Measurements from ENCODE around the gene KRT83.

DNA sequence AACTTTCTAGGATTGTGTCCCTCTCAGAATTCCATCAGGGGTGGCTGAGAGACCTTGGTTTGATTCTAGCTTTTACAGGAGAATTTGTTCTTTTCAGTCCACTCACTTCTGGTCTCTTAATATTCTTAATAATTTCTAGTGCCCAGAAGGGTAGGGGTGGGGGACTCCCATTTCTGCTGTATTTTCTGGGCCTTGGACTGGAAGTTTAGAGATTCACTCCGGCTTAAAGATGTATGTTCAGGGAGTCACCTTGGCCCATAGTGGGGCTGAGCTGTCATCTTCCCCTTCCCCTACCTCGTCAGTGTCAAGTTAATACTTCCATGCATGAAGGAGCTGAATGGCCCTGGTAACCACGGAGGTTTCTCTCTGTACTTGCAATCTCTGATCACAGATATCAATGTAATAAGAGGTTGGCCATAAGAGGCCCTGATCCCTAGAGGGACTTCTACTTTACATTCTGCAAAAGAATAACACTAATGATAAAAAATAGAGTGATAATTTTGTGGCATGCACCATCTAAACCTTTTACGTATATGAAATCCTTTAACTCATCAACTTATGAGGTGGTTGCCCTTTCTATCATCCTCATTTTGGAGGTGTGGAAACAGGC lies 36.5 kb downstream of the KRT83 start:
- no peak for TF ChIP-seq POLR2A (IDR thresholded peaks at IDR 0.05)
- TF ChIP-seq, protein P1, sequence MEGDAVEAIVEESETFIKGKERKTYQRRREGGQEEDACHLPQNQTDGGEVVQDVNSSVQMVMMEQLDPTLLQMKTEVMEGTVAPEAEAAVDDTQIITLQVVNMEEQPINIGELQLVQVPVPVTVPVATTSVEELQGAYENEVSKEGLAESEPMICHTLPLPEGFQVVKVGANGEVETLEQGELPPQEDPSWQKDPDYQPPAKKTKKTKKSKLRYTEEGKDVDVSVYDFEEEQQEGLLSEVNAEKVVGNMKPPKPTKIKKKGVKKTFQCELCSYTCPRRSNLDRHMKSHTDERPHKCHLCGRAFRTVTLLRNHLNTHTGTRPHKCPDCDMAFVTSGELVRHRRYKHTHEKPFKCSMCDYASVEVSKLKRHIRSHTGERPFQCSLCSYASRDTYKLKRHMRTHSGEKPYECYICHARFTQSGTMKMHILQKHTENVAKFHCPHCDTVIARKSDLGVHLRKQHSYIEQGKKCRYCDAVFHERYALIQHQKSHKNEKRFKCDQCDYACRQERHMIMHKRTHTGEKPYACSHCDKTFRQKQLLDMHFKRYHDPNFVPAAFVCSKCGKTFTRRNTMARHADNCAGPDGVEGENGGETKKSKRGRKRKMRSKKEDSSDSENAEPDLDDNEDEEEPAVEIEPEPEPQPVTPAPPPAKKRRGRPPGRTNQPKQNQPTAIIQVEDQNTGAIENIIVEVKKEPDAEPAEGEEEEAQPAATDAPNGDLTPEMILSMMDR (IDR thresholded peaks at IDR 0.05), result no peak
